NCI-H1105 (cell line): ENCODE measurements around the gene ARF6.
"Not testable (repeated sequence)": the region's sequence is repeated elsewhere in the genome, so short reads cannot be mapped to it uniquely, and the experiment has no call there.

Experiments
- DNase-seq: peaks from one replicate; lab custom pipeline; 2025; lab: John Stamatoyannopoulos, UW

ARF6 gene

GRCh38 chr14:49907186-49907585, 14.3 kb downstream of the ARF6 start:
- no peak for DNase-seq

- DNase-seq: no peak
These were observed 15.5 kb downstream of the ARF6 start for GRCh38 chr14:49908433-49908782.

GRCh38 chr14:49909016-49909415, 16.1 kb downstream of the ARF6 start:
- no peak for DNase-seq

- DNase-seq: no peak
These were observed 22.2 kb downstream of the ARF6 start for GRCh38 chr14:49915085-49915484.

GRCh38 chr14:49918706-49919105, 25.8 kb downstream of the ARF6 start:
- DNase-seq: no peak

GRCh38 chr14:49919825-49920659, 27.2 kb downstream of the ARF6 start:
- no peak for DNase-seq

GRCh38 chr14:49920935-49921334, 28.1 kb downstream of the ARF6 start:
- no peak for DNase-seq

GRCh38 chr14:49921401-49921800, 28.5 kb downstream of the ARF6 start:
- no peak for DNase-seq

GRCh38 chr14:49923442-49923841, 30.6 kb downstream of the ARF6 start:
- no peak for DNase-seq

- no peak for DNase-seq
These were observed 31.0 kb downstream of the ARF6 start for GRCh38 chr14:49923881-49924280.

- no peak for DNase-seq
These were observed 32.0 kb downstream of the ARF6 start for GRCh38 chr14:49924852-49925251.

- no peak for DNase-seq
These were observed 33.9 kb downstream of the ARF6 start for GRCh38 chr14:49926803-49927202.

- no peak for DNase-seq
These were observed 35.1 kb downstream of the ARF6 start for GRCh38 chr14:49928015-49928414.

- no peak for DNase-seq
These were observed 37.8 kb downstream of the ARF6 start for GRCh38 chr14:49930720-49931119.

GRCh38 chr14:49931523-49931922, 38.6 kb downstream of the ARF6 start:
- no peak for DNase-seq

- DNase-seq: no peak
These were observed 40.2 kb downstream of the ARF6 start for GRCh38 chr14:49933128-49933527.

- DNase-seq: no peak
These were observed 40.8 kb downstream of the ARF6 start for GRCh38 chr14:49933704-49934103.

GRCh38 chr14:49934646-49935045, 41.8 kb downstream of the ARF6 start:
- DNase-seq: no peak

GRCh38 chr14:49935526-49935925, 42.6 kb downstream of the ARF6 start:
- no peak for DNase-seq

- DNase-seq: not testable (repeated sequence)
These were observed 43.4 kb downstream of the ARF6 start for GRCh38 chr14:49936246-49936645.

- not testable (repeated sequence) for DNase-seq
These were observed 44.0 kb downstream of the ARF6 start for GRCh38 chr14:49936882-49937281.

GRCh38 chr14:49939215-49939614, 46.3 kb downstream of the ARF6 start:
- DNase-seq: not testable (repeated sequence)

- DNase-seq: no peak
These were observed 47.1 kb downstream of the ARF6 start for GRCh38 chr14:49939884-49940510.
